HEK293 (cell line): ENCODE data around the gene HDAC2.

Experiments used
- CTCF ChIP-seq: fragments of 450-650 bp; formaldehyde crosslinking; IDR thresholded peaks from 2 replicates; pipeline ENCODE4 v1.5.1; 2016; ENCODE audit warnings: missing biosample characterization, missing genetic modification characterization
- ZBTB21 ChIP-seq: fragments of 450-650 bp; formaldehyde crosslinking; IDR thresholded peaks from 2 replicates; pipeline ENCODE4 v1.5.1; 2017; ENCODE audit warnings: missing biosample characterization, missing genetic modification characterization
- ZBTB26 ChIP-seq: fragments of 450-650 bp; formaldehyde crosslinking; optimal IDR thresholded peaks from 2 replicates; pipeline ENCODE3; 2016; ENCODE audit warnings: missing biosample characterization, mild to moderate bottlenecking, missing genetic modification characterization
- ZNF169 ChIP-seq: fragments of 450-650 bp; formaldehyde crosslinking; IDR thresholded peaks from 2 replicates; pipeline ENCODE4 v1.5.1; 2016; ENCODE audit warnings: missing biosample characterization, missing genetic modification characterization
- ZNF416 ChIP-seq: fragments of 450-650 bp; formaldehyde crosslinking; IDR thresholded peaks from 2 replicates; pipeline ENCODE4 v1.5.1; 2016; ENCODE audit warnings: missing biosample characterization, missing genetic modification characterization
- ZNF664 ChIP-seq: fragments of 450-650 bp; formaldehyde crosslinking; IDR thresholded peaks from 2 replicates; pipeline ENCODE4 v1.5.1; 2016; ENCODE audit warnings: missing biosample characterization, missing genetic modification characterization
- ZNF670 ChIP-seq: fragments of 450-650 bp; formaldehyde crosslinking; IDR thresholded peaks from 2 replicates; pipeline ENCODE4 v1.5.1; 2016; ENCODE audit warnings: missing biosample characterization, missing genetic modification characterization, low read depth

GRCh38 chr6:113886512-113886911 is 84.4 kb downstream of the HDAC2 start:
- TF ChIP-seq CTCF (tag by site-specific recombination) = no peak
- no peak for TF ChIP-seq ZBTB26
- no peak for TF ChIP-seq ZNF664
- no peak for TF ChIP-seq ZNF169 (tag by site-specific recombination)
- TF ChIP-seq ZBTB21 (tag by site-specific recombination) = no peak
- no peak for TF ChIP-seq ZNF670 (tag by site-specific recombination)
- no peak for TF ChIP-seq ZNF416
